ENCODE data around the gene TMEM119. TPM values are rescaled to one million over a fixed set of nuclear protein-coding genes. Genes with fewer than 3 reads are reported as not detected.

The TMEM119 gene
- total and polyA plus RNA-seq, 2 experiments from 2014 or later: 55.5 to 93.2 TPM

GRCh38 chr12:108604208-108604941 lies 6.5 kb upstream of the TMEM119 start:
- H2AFZ ChIP-seq: no peak overlapping the region

GRCh38 chr12:108603743-108604142 lies 5.9 kb upstream of the TMEM119 start:
- no peaks in the 10 kb centered on the region for H3K9me3 ChIP-seq (ENCODE audit: low read depth)
- H3K27ac ChIP-seq: no peak overlapping the region
- no peaks in the 10 kb centered on the region for H3K36me3 ChIP-seq (ENCODE audit: low read depth)
- no peak overlapping the region for H3K9ac ChIP-seq
- no peak overlapping the region for H2AFZ ChIP-seq
- H4K20me1 ChIP-seq (ENCODE audit: insufficient read depth): no peaks in the 10 kb centered on the region
- H3K27me3 ChIP-seq (replicated peaks; ENCODE audit: insufficient read depth): no peaks in the 10 kb centered on the region
- H3K4me2 ChIP-seq (ENCODE audit: unreplicated experiment): no peak overlapping the region
- no peaks in the 10 kb centered on the region for H3F3A ChIP-seq (ENCODE audit: insufficient read depth)
- H3K4me1 ChIP-seq (ENCODE audit: insufficient read depth): no peaks in the 10 kb centered on the region
- H3K4me3 ChIP-seq: no peak overlapping the region
- in situ Hi-C loops (cut with MboI): no loop called here
- no peak for TF ChIP-seq EZH2phosphoT487 (IDR thresholded peaks at IDR 0.05; ENCODE audit: insufficient read depth, low read depth)
- TF ChIP-seq EZH2 (IDR thresholded peaks at IDR 0.05; ENCODE audit: insufficient read depth, poor library complexity, severe bottlenecking): no peak
- 88 to 89% methylated on average over 4 of the region's 4 CpGs for WGBS, 2 experiments (ENCODE audit: low coverage in 1 of 2, low lambda C conversion rate in 2 of 2, missing lambda C conversion rate in 2 of 2)
- no peak for DNase-seq
- no peaks in the 10 kb centered on the region for H3K79me2 ChIP-seq (ENCODE audit: insufficient read depth)
- H3K9me2 ChIP-seq (ENCODE audit: insufficient read depth): no peaks in the 10 kb centered on the region

More at GRCh38 chr12:108604208-108604941, 6.5 kb upstream of the TMEM119 start:
- no peak overlapping the region for H3K27ac ChIP-seq
- in situ Hi-C loops (cut with MboI): no loop called here
- no peak overlapping the region for H3K9ac ChIP-seq
- H3K9me2 ChIP-seq (ENCODE audit: insufficient read depth): no peaks in the 10 kb centered on the region
- no peak overlapping the region for H3K4me2 ChIP-seq (ENCODE audit: unreplicated experiment)
- TF ChIP-seq EZH2 (IDR thresholded peaks at IDR 0.05; ENCODE audit: insufficient read depth, poor library complexity, severe bottlenecking): no peak
- no peak for TF ChIP-seq EZH2phosphoT487 (IDR thresholded peaks at IDR 0.05; ENCODE audit: insufficient read depth, low read depth)
- 76 to 79% methylated on average over 14 of the region's 14 CpGs for WGBS, 2 experiments (ENCODE audit: low coverage in 1 of 2, low lambda C conversion rate in 2 of 2, missing lambda C conversion rate in 2 of 2)
- no peaks in the 10 kb centered on the region for H3K27me3 ChIP-seq (replicated peaks; ENCODE audit: insufficient read depth)
- H3K4me1 ChIP-seq (ENCODE audit: insufficient read depth): peaks cover 5% of the 10 kb centered on the region; the same call in 1 of the 2 replicates
- no peaks in the 10 kb centered on the region for H3K36me3 ChIP-seq (ENCODE audit: low read depth)
- H3K9me3 ChIP-seq (ENCODE audit: low read depth): no peaks in the 10 kb centered on the region
- no peak overlapping the region for H3K4me3 ChIP-seq
- DNase-seq: no peak
- no peaks in the 10 kb centered on the region for H3K79me2 ChIP-seq (ENCODE audit: insufficient read depth)
- no peaks in the 10 kb centered on the region for H3F3A ChIP-seq (ENCODE audit: insufficient read depth)
- H4K20me1 ChIP-seq (ENCODE audit: insufficient read depth): no peaks in the 10 kb centered on the region

GRCh38 chr12:108602976-108603704 lies 5.3 kb upstream of the TMEM119 start:
- Histone ChIP-seq H2AFZ (no peak overlapping the region), H3K27ac (no peak overlapping the region), H3K79me2 (ENCODE audit: insufficient read depth) (no peaks in the 10 kb centered on the region), H3K4me3 (no peak overlapping the region), H4K20me1 (ENCODE audit: insufficient read depth) (no peaks in the 10 kb centered on the region), H3F3A (ENCODE audit: insufficient read depth) (no peaks in the 10 kb centered on the region; the same call in 1 of the 2 replicates), H3K9me2 (ENCODE audit: insufficient read depth) (no peaks in the 10 kb centered on the region), H3K27me3 (replicated peaks; ENCODE audit: insufficient read depth) (no peaks in the 10 kb centered on the region), H3K36me3 (ENCODE audit: low read depth) (no peaks in the 10 kb centered on the region), H3K4me1 (ENCODE audit: insufficient read depth) (no peaks in the 10 kb centered on the region), H3K9me3 (ENCODE audit: low read depth) (no peaks in the 10 kb centered on the region), H3K4me2 (ENCODE audit: unreplicated experiment) (no peak overlapping the region), H3K9ac (no peak overlapping the region)
- in situ Hi-C loops (cut with MboI): no loop called here
- 72 to 87% methylated on average over 10 to 15 of the region's 15 CpGs for WGBS, 2 experiments (ENCODE audit: low coverage in 1 of 2, low lambda C conversion rate in 2 of 2, missing lambda C conversion rate in 2 of 2)
- DNase-seq: no peak
- TF ChIP-seq EZH2phosphoT487 (IDR thresholded peaks at IDR 0.05; ENCODE audit: insufficient read depth, low read depth) (no peak), EZH2 (IDR thresholded peaks at IDR 0.05; ENCODE audit: insufficient read depth, poor library complexity, severe bottlenecking) (no peak)

GRCh38 chr12:108602209-108602705 lies 4.4 kb upstream of the TMEM119 start:
- H3K4me2 ChIP-seq (ENCODE audit: unreplicated experiment): no peak overlapping the region
- H3K9me2 ChIP-seq (ENCODE audit: insufficient read depth): no peaks in the 10 kb centered on the region
- H3K27me3 ChIP-seq (replicated peaks; ENCODE audit: insufficient read depth): no peaks in the 10 kb centered on the region
- no peaks in the 10 kb centered on the region for H3K9me3 ChIP-seq (ENCODE audit: low read depth)
- 97 to 99% methylated on average over 9 of the region's 9 CpGs for WGBS, 2 experiments (ENCODE audit: low coverage in 1 of 2, low lambda C conversion rate in 2 of 2, missing lambda C conversion rate in 2 of 2)
- no peak for TF ChIP-seq EZH2 (IDR thresholded peaks at IDR 0.05; ENCODE audit: insufficient read depth, poor library complexity, severe bottlenecking)
- TF ChIP-seq EZH2phosphoT487 (IDR thresholded peaks at IDR 0.05; ENCODE audit: insufficient read depth, low read depth): no peak
- no peak overlapping the region for H3K27ac ChIP-seq
- H3K4me3 ChIP-seq: no peak overlapping the region
- peaks cover under 1% of the 10 kb centered on the region for H3K79me2 ChIP-seq (ENCODE audit: insufficient read depth)
- no peaks in the 10 kb centered on the region for H3K36me3 ChIP-seq (ENCODE audit: low read depth)
- H4K20me1 ChIP-seq (ENCODE audit: insufficient read depth): no peaks in the 10 kb centered on the region
- DNase-seq: no peak
- no peaks in the 10 kb centered on the region; the same call in 1 of the 2 replicates for H3F3A ChIP-seq (ENCODE audit: insufficient read depth)
- in situ Hi-C loops (cut with MboI): no loop called here
- no peaks in the 10 kb centered on the region for H3K4me1 ChIP-seq (ENCODE audit: insufficient read depth)
- no peak overlapping the region for H2AFZ ChIP-seq
- no peak overlapping the region for H3K9ac ChIP-seq

Measured in GM23248 (cell line).